A549 (cell line): ENCODE data around the gene FGF8.

Experiments used
- CBX8 ChIP-seq: fragments of 200-600 bp; sonication (generic); IDR thresholded peaks from 2 replicates; pipeline ENCODE4 v1.6.1; 2016
- JUNB ChIP-seq: fragments of >200 bp; sonication (Bioruptor Twin); formaldehyde crosslinking; IDR thresholded peaks from 2 replicates; pipeline ENCODE4 v1.6.1; 2016
- PHF8 ChIP-seq: fragments of 200-600 bp; sonication (generic); IDR thresholded peaks from 2 replicates; pipeline ENCODE4 v1.6.1; 2016; ENCODE audit warnings: low read depth, mild to moderate bottlenecking, antibody characterized with exemption, moderate library complexity, borderline replicate concordance
- POLR2A ChIP-seq: IDR thresholded peaks from 2 replicates; pipeline ENCODE4 v1.6.1; 2012; ENCODE audit warnings: mild to moderate bottlenecking, low read length
- RAD21 ChIP-seq, 2 experiments: fragments of >200 bp in 1 of 2; sonication (Bioruptor Twin) in 1 of 2; formaldehyde crosslinking in 1 of 2; IDR thresholded peaks in 1 of 2; conservative IDR thresholded peaks in 1 of 2; 2 replicates in 1 of 2; 3 replicates in 1 of 2; pipeline ENCODE4 v1.6.1; 2012 to 2018; ENCODE audit warnings: inconsistent platforms in 1 of 2
- RCOR1 ChIP-seq: fragments of 150-350 bp; IDR thresholded peaks from 2 replicates; pipeline ENCODE4 v1.6.1; 2014; ENCODE audit warnings: antibody characterized with exemption, low read length, low read depth
- TF ChIP-seq, protein P1 (sequence below): IDR thresholded peaks from 2 replicates; pipeline ENCODE4 v1.6.1; 2012
- TF ChIP-seq, protein P2 (sequence below): fragments of >200 bp; sonication (Bioruptor Twin); formaldehyde crosslinking; IDR thresholded peaks from 3 replicates; pipeline ENCODE4 v1.5.1; 2016
- TF ChIP-seq, protein P3 (sequence below): fragments of 450-650 bp; IDR thresholded peaks from 2 replicates; pipeline ENCODE4 v1.6.1; 2014; ENCODE audit warnings: antibody characterized with exemption
- TF ChIP-seq, protein P4 (sequence below): fragments of 200-600 bp; sonication (generic); IDR thresholded peaks from 2 replicates; pipeline ENCODE4 v1.6.1; 2016; ENCODE audit warnings: antibody characterized with exemption, mild to moderate bottlenecking, moderate library complexity

DNA sequence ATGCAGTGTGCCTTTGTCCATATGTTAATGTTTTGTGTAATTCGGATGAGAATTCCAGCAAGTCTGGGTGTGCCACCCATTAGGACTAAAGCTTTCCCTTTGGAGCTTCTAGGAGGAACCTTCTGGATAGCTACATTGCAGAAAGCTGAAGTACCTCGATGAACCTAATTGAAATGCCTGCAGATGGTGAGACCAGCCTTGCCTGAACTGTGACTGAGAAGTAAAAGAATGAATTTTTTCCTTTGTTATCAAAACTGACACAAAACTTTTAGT, 49.9 kb downstream of the FGF8 start:
- TF ChIP-seq POLR2A, result no peak
- TF ChIP-seq, protein P1, sequence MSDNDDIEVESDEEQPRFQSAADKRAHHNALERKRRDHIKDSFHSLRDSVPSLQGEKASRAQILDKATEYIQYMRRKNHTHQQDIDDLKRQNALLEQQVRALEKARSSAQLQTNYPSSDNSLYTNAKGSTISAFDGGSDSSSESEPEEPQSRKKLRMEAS, result no peak
- TF ChIP-seq, protein P2, sequence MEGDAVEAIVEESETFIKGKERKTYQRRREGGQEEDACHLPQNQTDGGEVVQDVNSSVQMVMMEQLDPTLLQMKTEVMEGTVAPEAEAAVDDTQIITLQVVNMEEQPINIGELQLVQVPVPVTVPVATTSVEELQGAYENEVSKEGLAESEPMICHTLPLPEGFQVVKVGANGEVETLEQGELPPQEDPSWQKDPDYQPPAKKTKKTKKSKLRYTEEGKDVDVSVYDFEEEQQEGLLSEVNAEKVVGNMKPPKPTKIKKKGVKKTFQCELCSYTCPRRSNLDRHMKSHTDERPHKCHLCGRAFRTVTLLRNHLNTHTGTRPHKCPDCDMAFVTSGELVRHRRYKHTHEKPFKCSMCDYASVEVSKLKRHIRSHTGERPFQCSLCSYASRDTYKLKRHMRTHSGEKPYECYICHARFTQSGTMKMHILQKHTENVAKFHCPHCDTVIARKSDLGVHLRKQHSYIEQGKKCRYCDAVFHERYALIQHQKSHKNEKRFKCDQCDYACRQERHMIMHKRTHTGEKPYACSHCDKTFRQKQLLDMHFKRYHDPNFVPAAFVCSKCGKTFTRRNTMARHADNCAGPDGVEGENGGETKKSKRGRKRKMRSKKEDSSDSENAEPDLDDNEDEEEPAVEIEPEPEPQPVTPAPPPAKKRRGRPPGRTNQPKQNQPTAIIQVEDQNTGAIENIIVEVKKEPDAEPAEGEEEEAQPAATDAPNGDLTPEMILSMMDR, result no peak
- TF ChIP-seq, protein P3, sequence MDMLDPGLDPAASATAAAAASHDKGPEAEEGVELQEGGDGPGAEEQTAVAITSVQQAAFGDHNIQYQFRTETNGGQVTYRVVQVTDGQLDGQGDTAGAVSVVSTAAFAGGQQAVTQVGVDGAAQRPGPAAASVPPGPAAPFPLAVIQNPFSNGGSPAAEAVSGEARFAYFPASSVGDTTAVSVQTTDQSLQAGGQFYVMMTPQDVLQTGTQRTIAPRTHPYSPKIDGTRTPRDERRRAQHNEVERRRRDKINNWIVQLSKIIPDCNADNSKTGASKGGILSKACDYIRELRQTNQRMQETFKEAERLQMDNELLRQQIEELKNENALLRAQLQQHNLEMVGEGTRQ, result no peak
- TF ChIP-seq RCOR1, result no peak
- TF ChIP-seq PHF8, result no peak
- TF ChIP-seq CBX8, result no peak
- TF ChIP-seq RAD21 (conservative IDR thresholded peaks at IDR 0.05 in 1 of 2, IDR thresholded peaks at IDR 0.05 in 1 of 2), result no peak
- TF ChIP-seq JUNB, result no peak
- TF ChIP-seq, protein P4, sequence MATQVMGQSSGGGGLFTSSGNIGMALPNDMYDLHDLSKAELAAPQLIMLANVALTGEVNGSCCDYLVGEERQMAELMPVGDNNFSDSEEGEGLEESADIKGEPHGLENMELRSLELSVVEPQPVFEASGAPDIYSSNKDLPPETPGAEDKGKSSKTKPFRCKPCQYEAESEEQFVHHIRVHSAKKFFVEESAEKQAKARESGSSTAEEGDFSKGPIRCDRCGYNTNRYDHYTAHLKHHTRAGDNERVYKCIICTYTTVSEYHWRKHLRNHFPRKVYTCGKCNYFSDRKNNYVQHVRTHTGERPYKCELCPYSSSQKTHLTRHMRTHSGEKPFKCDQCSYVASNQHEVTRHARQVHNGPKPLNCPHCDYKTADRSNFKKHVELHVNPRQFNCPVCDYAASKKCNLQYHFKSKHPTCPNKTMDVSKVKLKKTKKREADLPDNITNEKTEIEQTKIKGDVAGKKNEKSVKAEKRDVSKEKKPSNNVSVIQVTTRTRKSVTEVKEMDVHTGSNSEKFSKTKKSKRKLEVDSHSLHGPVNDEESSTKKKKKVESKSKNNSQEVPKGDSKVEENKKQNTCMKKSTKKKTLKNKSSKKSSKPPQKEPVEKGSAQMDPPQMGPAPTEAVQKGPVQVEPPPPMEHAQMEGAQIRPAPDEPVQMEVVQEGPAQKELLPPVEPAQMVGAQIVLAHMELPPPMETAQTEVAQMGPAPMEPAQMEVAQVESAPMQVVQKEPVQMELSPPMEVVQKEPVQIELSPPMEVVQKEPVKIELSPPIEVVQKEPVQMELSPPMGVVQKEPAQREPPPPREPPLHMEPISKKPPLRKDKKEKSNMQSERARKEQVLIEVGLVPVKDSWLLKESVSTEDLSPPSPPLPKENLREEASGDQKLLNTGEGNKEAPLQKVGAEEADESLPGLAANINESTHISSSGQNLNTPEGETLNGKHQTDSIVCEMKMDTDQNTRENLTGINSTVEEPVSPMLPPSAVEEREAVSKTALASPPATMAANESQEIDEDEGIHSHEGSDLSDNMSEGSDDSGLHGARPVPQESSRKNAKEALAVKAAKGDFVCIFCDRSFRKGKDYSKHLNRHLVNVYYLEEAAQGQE, result no peak
